RWPE2 (cell line): ENCODE results near the gene TNFAIP8L1.

Experiments used
- ATAC-seq: fragments of 200-7000 bp; cut with Tn5 transposase; 3 replicates; pipeline ENCODE4 v1.9.1; 2021; ENCODE audit warnings: low read depth
- DNase-seq: peaks from one replicate; pipeline ENCODE4 v3.0.0-alpha.2; 2020; ENCODE audit warnings: low spot score
- H3K27ac ChIP-seq: fragments of 450-650 bp; 2 replicates; pipeline ENCODE4 v1.5.1; 2017; ENCODE audit warnings: mild to moderate bottlenecking; ENCODE audit not compliant: poor library complexity, severe bottlenecking
- H3K27me3 ChIP-seq: fragments of 250-450 bp; sonication (Bioruptor Pico); 2 replicates; pipeline ENCODE4 v1.5.1; 2021; ENCODE audit warnings: mild to moderate bottlenecking, moderate library complexity; ENCODE audit not compliant: insufficient read depth, poor library complexity, severe bottlenecking
- H3K36me3 ChIP-seq: fragments of 250-450 bp; sonication (Bioruptor Pico); 2 replicates; pipeline ENCODE4 v1.5.1; 2020; ENCODE audit warnings: low read depth, mild to moderate bottlenecking, moderate library complexity
- H3K4me1 ChIP-seq: fragments of 250-450 bp; sonication (Bioruptor Pico); 2 replicates; pipeline ENCODE4 v1.5.1; 2021; ENCODE audit warnings: mild to moderate bottlenecking, moderate library complexity; ENCODE audit not compliant: insufficient read depth, poor library complexity, severe bottlenecking
- H3K4me3 ChIP-seq: fragments of 250-450 bp; sonication (Bioruptor Pico); 2 replicates; pipeline ENCODE4 v1.5.1; 2021; ENCODE audit warnings: mild to moderate bottlenecking, moderate library complexity; ENCODE audit not compliant: severe bottlenecking
- H3K9me3 ChIP-seq: fragments of 250-450 bp; sonication (Bioruptor Pico); 2 replicates; pipeline ENCODE4 v1.5.1; 2021; ENCODE audit warnings: mild to moderate bottlenecking, moderate library complexity; ENCODE audit not compliant: severe bottlenecking
- CTCF ChIP-seq: fragments of 450-650 bp; IDR thresholded peaks from one replicate; pipeline ENCODE4 v1.5.1; 2017; ENCODE audit warnings: mild to moderate bottlenecking, moderate library complexity; ENCODE audit not compliant: poor library complexity, severe bottlenecking

TNFAIP8L1 gene

GRCh38 chr19:4602173-4602788, 37.0 kb upstream of the TNFAIP8L1 start:
- DNase-seq, result no peak
- ATAC-seq, result no peak
- no peak overlapping the region for H3K4me3 ChIP-seq
- no peaks in the 10 kb centered on the region for H3K9me3 ChIP-seq
- no peaks in the 10 kb centered on the region for H3K4me1 ChIP-seq
- H3K36me3 ChIP-seq, result no peaks in the 10 kb centered on the region
- no peaks in the 10 kb centered on the region for H3K27me3 ChIP-seq
- no peak overlapping the region for H3K27ac ChIP-seq
- TF ChIP-seq CTCF, result no peak

DNA sequence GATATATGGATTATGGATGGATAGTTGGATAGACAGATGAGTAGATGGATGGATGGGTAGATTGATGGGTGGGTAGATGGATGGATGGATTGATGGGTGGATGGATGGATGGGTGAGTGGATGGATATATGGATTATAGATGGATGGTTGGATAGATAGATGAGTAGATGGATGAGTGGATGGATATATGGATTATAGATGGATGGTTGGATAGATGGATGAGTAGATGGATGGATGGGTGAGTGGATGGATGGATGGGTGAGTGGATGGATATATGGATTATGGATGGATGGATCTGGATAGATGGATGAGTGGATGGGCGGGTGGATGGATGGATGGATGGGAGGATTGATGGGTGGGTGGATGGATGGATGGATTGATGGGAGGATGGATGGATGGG, 36.4 kb upstream of the TNFAIP8L1 start:
- H3K36me3 ChIP-seq, result no peaks in the 10 kb centered on the region
- no peak for TF ChIP-seq CTCF
- H3K4me1 ChIP-seq, result no peaks in the 10 kb centered on the region
- no peak for DNase-seq
- ATAC-seq, result no peak
- no peak overlapping the region for H3K4me3 ChIP-seq
- H3K27me3 ChIP-seq, result no peaks in the 10 kb centered on the region
- H3K27ac ChIP-seq, result no peak overlapping the region
- H3K9me3 ChIP-seq, result no peaks in the 10 kb centered on the region

- no peak for ATAC-seq
Observed at GRCh38 chr19:4604912-4605311, 34.4 kb upstream of the TNFAIP8L1 start.

DNA sequence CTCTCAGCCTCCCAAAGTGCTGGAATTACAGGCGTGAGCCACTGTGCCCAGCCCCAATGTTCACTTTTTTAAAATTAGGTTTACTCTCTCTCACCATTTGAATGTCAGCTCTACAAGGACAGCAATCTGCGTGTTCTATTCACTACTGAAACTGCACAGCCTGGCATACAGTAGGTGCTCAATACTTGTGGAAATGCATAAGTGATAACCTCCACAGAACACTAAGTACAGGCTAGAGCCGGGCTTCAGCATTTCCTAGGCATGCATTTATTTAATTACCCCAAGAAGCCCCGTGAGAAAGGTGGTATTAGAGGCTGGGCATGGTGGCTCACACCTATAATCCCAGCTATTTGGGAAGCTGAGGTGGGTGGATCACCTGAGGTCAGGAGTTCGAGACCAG, 33.1 kb upstream of the TNFAIP8L1 start:
- DNase-seq (no peak), ATAC-seq (no peak)
- Histone ChIP-seq H3K4me3 (no peak overlapping the region), H3K9me3 (no peaks in the 10 kb centered on the region), H3K27ac (no peak overlapping the region), H3K27me3 (no peaks in the 10 kb centered on the region), H3K36me3 (no peaks in the 10 kb centered on the region), H3K4me1 (no peaks in the 10 kb centered on the region)
- no peak for TF ChIP-seq CTCF

More at GRCh38 chr19:4604912-4605311, 34.4 kb upstream of the TNFAIP8L1 start:
- H3K27ac ChIP-seq, result no peak overlapping the region
- DNase-seq, result no peak
- H3K9me3 ChIP-seq, result no peaks in the 10 kb centered on the region
- H3K27me3 ChIP-seq, result no peaks in the 10 kb centered on the region
- no peaks in the 10 kb centered on the region for H3K4me1 ChIP-seq
- H3K4me3 ChIP-seq, result no peak overlapping the region
- no peaks in the 10 kb centered on the region for H3K36me3 ChIP-seq
- TF ChIP-seq CTCF, result no peak

- DNase-seq, result no peak
- no peak for ATAC-seq
- Histone ChIP-seq H3K4me1 (no peaks in the 10 kb centered on the region), H3K36me3 (no peaks in the 10 kb centered on the region), H3K27ac (no peak overlapping the region), H3K27me3 (no peaks in the 10 kb centered on the region), H3K9me3 (no peaks in the 10 kb centered on the region), H3K4me3 (no peak overlapping the region)
- TF ChIP-seq CTCF, result no peak
Observed at GRCh38 chr19:4606921-4607678, 32.2 kb upstream of the TNFAIP8L1 start.
